GM23338 (cell line): ENCODE results near the gene PPFIA1. TPM values are rescaled to one million over a fixed set of nuclear protein-coding genes. Genes with fewer than 3 reads are reported as not detected.

Experiments used
- ATAC-seq: fragments of 200-7000 bp; cut with Tn5 transposase; 3 replicates; pipeline ENCODE4 v1.9.1; 2020
- DNase-seq: peaks from one replicate; pipeline ENCODE4 v3.0.0-alpha.2; 2015; ENCODE audit warnings: low spot score
- H2AFZ ChIP-seq: fragments of 200-600 bp; sonication (generic); 2 replicates; pipeline ENCODE4 v1.8.0; 2016; ENCODE audit warnings: antibody characterized with exemption, mild to moderate bottlenecking, moderate library complexity
- H3F3A ChIP-seq: fragments of 200-600 bp; sonication (generic); replicated peaks from 2 replicates; pipeline ENCODE4 v1.8.0; 2017; ENCODE audit warnings: antibody characterized with exemption, mixed run types, low read depth
- H3K27ac ChIP-seq: fragments of 200-600 bp; sonication (generic); 2 replicates; pipeline ENCODE4 v1.6.1; 2016; ENCODE audit warnings: low read depth
- H3K27me3 ChIP-seq: fragments of 200-600 bp; sonication (generic); 2 replicates; pipeline ENCODE4 v1.8.0; 2016; ENCODE audit warnings: mild to moderate bottlenecking, mixed run types, moderate library complexity; ENCODE audit not compliant: insufficient read depth
- H3K36me3 ChIP-seq: fragments of 200-600 bp; sonication (generic); 2 replicates; pipeline ENCODE4 v1.8.0; 2016; ENCODE audit warnings: mild to moderate bottlenecking; ENCODE audit not compliant: insufficient read depth
- H3K4me1 ChIP-seq: fragments of 200-600 bp; sonication (generic); 2 replicates; pipeline ENCODE4 v1.8.0; 2016; ENCODE audit warnings: mild to moderate bottlenecking, moderate library complexity; ENCODE audit not compliant: insufficient read depth
- H3K4me2 ChIP-seq: fragments of 200-600 bp; sonication (generic); 2 replicates; pipeline ENCODE4 v1.7.1; 2017; ENCODE audit warnings: mixed run types
- H3K4me3 ChIP-seq: fragments of 200-600 bp; sonication (generic); 2 replicates; pipeline ENCODE4 v1.6.1; 2016; ENCODE audit warnings: mixed run types
- H3K79me2 ChIP-seq: fragments of 200-600 bp; sonication (generic); replicated peaks from 2 replicates; pipeline ENCODE4 v1.8.0; 2017; ENCODE audit warnings: mild to moderate bottlenecking; ENCODE audit not compliant: insufficient read depth
- H3K9me2 ChIP-seq: fragments of 200-600 bp; sonication (generic); 2 replicates; pipeline ENCODE4 v1.8.0; 2017; ENCODE audit not compliant: insufficient read depth
- H4K20me1 ChIP-seq: fragments of 200-600 bp; sonication (generic); replicated peaks from 2 replicates; pipeline ENCODE4 v1.8.0; 2017; ENCODE audit warnings: mild to moderate bottlenecking; ENCODE audit not compliant: insufficient read depth
- H3K27ac Mint-ChIP-seq: 2 replicates; pipeline ENCODE4 v1.8.0; 2020; ENCODE audit warnings: inconsistent platforms, mild to moderate bottlenecking, moderate library complexity, mixed read lengths
- H3K27me3 Mint-ChIP-seq: 3 replicates; pipeline ENCODE4 v1.8.0; 2022; ENCODE audit warnings: low read depth, mild to moderate bottlenecking, moderate library complexity, mixed read lengths, inconsistent platforms; ENCODE audit not compliant: insufficient read depth, poor library complexity
- H3K36me3 Mint-ChIP-seq: 3 replicates; pipeline ENCODE4 v1.8.0; 2021; ENCODE audit warnings: low read depth, mild to moderate bottlenecking, inconsistent platforms, moderate library complexity, mixed read lengths
- H3K4me1 Mint-ChIP-seq: 3 replicates; pipeline ENCODE4 v1.8.0; 2020; ENCODE audit warnings: mild to moderate bottlenecking, inconsistent platforms, mixed read lengths
- H3K4me3 Mint-ChIP-seq: 3 replicates; pipeline ENCODE4 v1.8.0; 2021; ENCODE audit warnings: moderate library complexity, mild to moderate bottlenecking, inconsistent platforms, mixed read lengths
- H3K9me3 Mint-ChIP-seq: 3 replicates; pipeline ENCODE4 v1.8.0; 2020; ENCODE audit warnings: moderate library complexity, mild to moderate bottlenecking, inconsistent platforms, mixed read lengths
- CREB1 ChIP-seq: fragments of 250-450 bp; sonication (Bioruptor Pico); IDR thresholded peaks from 2 replicates; pipeline ENCODE4 v1.5.0; 2020; ENCODE audit warnings: low read depth, mild to moderate bottlenecking, moderate library complexity
- EZH2 ChIP-seq: fragments of 200-600 bp; sonication (generic); IDR thresholded peaks from one replicate; pipeline ENCODE4 v1.8.0; 2017; ENCODE audit warnings: antibody characterized with exemption, mild to moderate bottlenecking, low read depth; ENCODE audit not compliant: unreplicated experiment
- EZH2phosphoT487 ChIP-seq: fragments of 200-600 bp; sonication (generic); IDR thresholded peaks from one replicate; pipeline ENCODE4 v1.8.1; 2018; ENCODE audit warnings: antibody characterized with exemption; ENCODE audit not compliant: unreplicated experiment
- JUNB ChIP-seq: IDR thresholded peaks from one replicate; pipeline ENCODE4 v1.6.1; 2016; ENCODE audit warnings: antibody characterized with exemption; ENCODE audit not compliant: unreplicated experiment
- NANOG ChIP-seq: IDR thresholded peaks from 2 replicates; pipeline ENCODE4 v1.6.1; 2016; ENCODE audit warnings: antibody characterized with exemption, borderline replicate concordance
- POLR2AphosphoS5 ChIP-seq: IDR thresholded peaks from 2 replicates; pipeline ENCODE4 v1.6.1; 2016; ENCODE audit warnings: antibody characterized with exemption, low read depth
- REST ChIP-seq: IDR thresholded peaks from one replicate; pipeline ENCODE4 v1.6.1; 2018; ENCODE audit warnings: antibody characterized with exemption; ENCODE audit not compliant: unreplicated experiment
- STAT1 ChIP-seq: IDR thresholded peaks from one replicate; pipeline ENCODE4 v1.6.1; 2016; ENCODE audit warnings: antibody characterized with exemption; ENCODE audit not compliant: unreplicated experiment
- ZNF114 ChIP-seq: fragments of 250-450 bp; sonication (Bioruptor Pico); IDR thresholded peaks from 2 replicates; pipeline ENCODE4 v1.5.0; 2020; ENCODE audit warnings: mild to moderate bottlenecking, moderate library complexity
- ZNF331 ChIP-seq: fragments of 250-450 bp; sonication (Bioruptor Pico); IDR thresholded peaks from 2 replicates; pipeline ENCODE4 v1.5.0; 2020; ENCODE audit warnings: low read depth, mild to moderate bottlenecking, moderate library complexity
- polyA plus RNA-seq: library from polyadenylated mRNA; unstranded; fragments of >200 nt; fragmentation: Nextera tagmentation; extraction: Ambion mirVana; gene quantifications from 2 replicates; pipeline ENCODE4 v1.2.1, GENCODE V29; 2016
- total RNA-seq: library from RNA; depleted of rRNA; stranded (reverse); fragments of >200 nt; shearing (Covaris generic); gene quantifications from 2 replicates; pipeline ENCODE4 v1.2.3, GENCODE V29; 2014

PPFIA1 gene
- total and polyA plus RNA-seq, 2 experiments from 2014 or later = 41.7 to 62.0 TPM

GRCh38 chr11:70410276-70411205, 140.1 kb downstream of the PPFIA1 start:
- ATAC-seq (no peak), DNase-seq (no peak)
- no peaks in the 10 kb centered on the region for H3K27me3 ChIP-seq
- H3K27ac ChIP-seq = no peak overlapping the region
- H4K20me1 ChIP-seq = peaks cover 10% of the 10 kb centered on the region
- H2AFZ ChIP-seq = no peak overlapping the region
- H3K4me1 ChIP-seq = no peaks in the 10 kb centered on the region
- H3K36me3 Mint-ChIP-seq = peaks cover 85% of the 10 kb centered on the region
- H3K9me2 ChIP-seq = no peaks in the 10 kb centered on the region
- H3K4me3 ChIP-seq = no peak overlapping the region
- H3K9me3 Mint-ChIP-seq = no peaks in the 10 kb centered on the region
- no peaks in the 10 kb centered on the region for H3K4me1 Mint-ChIP-seq
- no peak for TF ChIP-seq CREB1 (CRISPR knock-in tag)
- TF ChIP-seq REST = no peak
- TF ChIP-seq ZNF114 (CRISPR knock-in tag) = no peak
- no peak for TF ChIP-seq NANOG
- no peak for TF ChIP-seq EZH2
- no peak for TF ChIP-seq JUNB
- no peak for TF ChIP-seq ZNF331
- no peak for TF ChIP-seq EZH2phosphoT487
- no peak for TF ChIP-seq POLR2AphosphoS5
- no peak overlapping the region for H3K27ac Mint-ChIP-seq
- H3K36me3 ChIP-seq = peaks cover 67% of the 10 kb centered on the region
- peaks cover 17% of the 10 kb centered on the region for H3K79me2 ChIP-seq
- H3K27me3 Mint-ChIP-seq = peaks cover 10% of the 10 kb centered on the region
- H3K4me2 ChIP-seq = no peak overlapping the region
- no peak overlapping the region for H3K4me3 Mint-ChIP-seq
- H3F3A ChIP-seq = peaks cover 11% of the 10 kb centered on the region; the same call in 1 of the 2 replicates

DNA sequence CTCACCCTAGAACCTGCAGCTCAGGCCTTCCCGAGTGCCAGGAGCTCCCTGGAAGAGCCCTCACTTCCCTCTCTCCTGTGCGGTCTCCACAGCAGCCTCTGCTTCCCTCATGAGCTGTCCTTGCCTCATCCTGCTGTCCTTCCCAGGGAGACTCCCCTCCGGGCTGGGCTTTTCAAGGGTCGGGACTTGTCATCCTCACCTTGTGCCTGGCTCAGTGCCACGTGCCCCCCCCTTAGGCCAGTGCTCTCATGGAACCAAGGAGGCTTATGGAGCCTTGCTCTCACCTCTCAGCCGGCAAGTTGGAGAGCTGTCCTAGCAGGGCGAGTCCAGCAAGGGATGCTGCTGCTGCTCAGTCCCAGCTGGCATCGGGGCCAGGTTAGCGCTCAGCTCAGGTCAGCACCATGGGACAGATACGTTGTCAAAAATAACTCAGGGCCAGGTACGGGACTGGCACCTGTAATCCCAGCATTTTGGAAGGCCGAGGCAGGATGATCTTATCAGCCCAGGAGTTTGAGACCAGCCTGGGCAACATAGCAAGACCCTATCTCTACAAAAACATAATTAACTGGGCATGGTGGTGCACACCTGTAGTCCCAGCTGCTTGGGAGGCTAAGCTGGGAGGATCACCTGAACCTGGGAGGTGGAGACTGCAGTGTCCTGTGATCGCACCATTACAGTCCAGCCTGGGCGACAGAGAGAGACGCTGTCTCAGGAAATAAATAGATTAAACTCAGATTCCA, 141.4 kb downstream of the PPFIA1 start:
- Mint-ChIP-seq H3K4me3 (no peak overlapping the region), H3K27me3 (peaks cover 10% of the 10 kb centered on the region), H3K27ac (no peak overlapping the region), H3K36me3 (peaks cover 91% of the 10 kb centered on the region), H3K4me1 (no peaks in the 10 kb centered on the region), H3K9me3 (no peaks in the 10 kb centered on the region)
- ATAC-seq = no peak
- H2AFZ ChIP-seq = no peak overlapping the region
- H3K9me2 ChIP-seq = no peaks in the 10 kb centered on the region
- no peak overlapping the region for H3K27ac ChIP-seq
- no peak overlapping the region for H3K4me2 ChIP-seq
- peaks cover 10% of the 10 kb centered on the region for H4K20me1 ChIP-seq
- H3F3A ChIP-seq = 0 out of 2 replicates have a peak, but pooled peaks cover 7% of the 10 kb centered on the region
- H3K4me3 ChIP-seq = no peak overlapping the region
- no peaks in the 10 kb centered on the region for H3K4me1 ChIP-seq
- no peak for TF ChIP-seq REST
- no peak for TF ChIP-seq EZH2phosphoT487
- TF ChIP-seq STAT1 = no peak
- DNase-seq = no peak
- H3K27me3 ChIP-seq = no peaks in the 10 kb centered on the region
- H3K79me2 ChIP-seq = peaks cover 5% of the 10 kb centered on the region
- H3K36me3 ChIP-seq = peaks cover 70% of the 10 kb centered on the region
